Loucy (cell line): ENCODE results near the gene ANGEL1.

ENCODE experiments used
- H2AFZ ChIP-seq: fragments of 200-600 bp; sonication (generic); 2 replicates; pipeline ENCODE4 v1.6.0; 2016; ENCODE audit warnings: antibody characterized with exemption, mild to moderate bottlenecking, low read length, moderate library complexity
- H3F3A ChIP-seq: fragments of 200-600 bp; 2 replicates; pipeline ENCODE4 v1.6.0; 2016; ENCODE audit warnings: antibody characterized with exemption, low read depth, mild to moderate bottlenecking
- H3K27me3 ChIP-seq: fragments of 200-600 bp; sonication (generic); 2 replicates; pipeline ENCODE4 v1.6.1; 2014; ENCODE audit warnings: low read length, mild to moderate bottlenecking; ENCODE audit not compliant: insufficient read depth, poor library complexity, severe bottlenecking
- H3K36me3 ChIP-seq: fragments of 200-600 bp; sonication (generic); 2 replicates; pipeline ENCODE4 v1.6.1; 2016; ENCODE audit warnings: low read length; ENCODE audit not compliant: insufficient read depth
- H3K4me1 ChIP-seq: fragments of 200-600 bp; sonication (generic); 2 replicates; pipeline ENCODE4 v1.5.1; 2014; ENCODE audit warnings: low read length, mild to moderate bottlenecking; ENCODE audit not compliant: insufficient read depth, poor library complexity, severe bottlenecking
- H3K4me2 ChIP-seq: fragments of 200-600 bp; sonication (generic); 2 replicates; pipeline ENCODE4 v1.6.0; 2014; ENCODE audit warnings: antibody characterized with exemption, low read length, low read depth, mild to moderate bottlenecking; ENCODE audit not compliant: poor library complexity, severe bottlenecking
- H3K4me3 ChIP-seq: fragments of 200-600 bp; sonication (generic); 2 replicates; pipeline ENCODE4 v1.5.1; 2014; ENCODE audit warnings: low read length, mild to moderate bottlenecking, mixed read lengths; ENCODE audit not compliant: poor library complexity, severe bottlenecking
- H3K79me2 ChIP-seq: fragments of 200-600 bp; sonication (generic); 2 replicates; pipeline ENCODE4 v1.6.1; 2014; ENCODE audit warnings: low read length; ENCODE audit not compliant: insufficient read depth
- H3K9ac ChIP-seq: fragments of 200-600 bp; sonication (generic); 2 replicates; pipeline ENCODE4 v1.6.0; 2014; ENCODE audit warnings: mild to moderate bottlenecking, low read depth, low read length, moderate library complexity; ENCODE audit not compliant: poor library complexity, severe bottlenecking
- H3K9me2 ChIP-seq: fragments of 200-600 bp; sonication (generic); replicated peaks from 2 replicates; pipeline ENCODE4 v1.6.1; 2016; ENCODE audit warnings: low read depth, low read length, mixed read lengths
- H3K9me3 ChIP-seq: fragments of 200-600 bp; sonication (generic); 2 replicates; pipeline ENCODE4 v1.6.1; 2014; ENCODE audit warnings: mild to moderate bottlenecking, antibody characterized with exemption, low read length, low read depth; ENCODE audit not compliant: insufficient read depth
- H4K20me1 ChIP-seq: fragments of 200-600 bp; sonication (generic); 2 replicates; pipeline ENCODE4 v1.6.0; 2014; ENCODE audit warnings: antibody characterized with exemption, low read length, mild to moderate bottlenecking; ENCODE audit not compliant: insufficient read depth, poor library complexity, severe bottlenecking
- CTCF ChIP-seq: fragments of 200-600 bp; sonication (generic); conservative IDR thresholded peaks from 2 replicates; pipeline ENCODE4 v1.5.1; 2014; ENCODE audit warnings: mild to moderate bottlenecking, antibody characterized with exemption, low read length
- EZH2phosphoT487 ChIP-seq: fragments of 200-600 bp; IDR thresholded peaks from 2 replicates; pipeline ENCODE4 v1.6.1; 2018; ENCODE audit warnings: antibody characterized with exemption, mild to moderate bottlenecking, moderate library complexity, borderline replicate concordance

The ANGEL1 gene

GRCh38 chr14:76773956-76774820, 38.5 kb downstream of the ANGEL1 start:
- Histone ChIP-seq H3K9me3 (no peaks in the 10 kb centered on the region), H3K4me1 (peaks cover 18% of the 10 kb centered on the region), H3K9ac (no peak overlapping the region), H2AFZ (no peak overlapping the region), H3K9me2 (no peaks in the 10 kb centered on the region), H3K79me2 (no peaks in the 10 kb centered on the region), H4K20me1 (no peaks in the 10 kb centered on the region), H3F3A (no peaks in the 10 kb centered on the region), H3K27me3 (no peaks in the 10 kb centered on the region), H3K36me3 (no peaks in the 10 kb centered on the region), H3K4me3 (no peak overlapping the region), H3K4me2 (no peak overlapping the region)
- TF ChIP-seq EZH2phosphoT487 (no peak), CTCF (no peak)

GRCh38 chr14:76773188-76773885, 39.3 kb downstream of the ANGEL1 start:
- no peak overlapping the region for H2AFZ ChIP-seq
- no peak overlapping the region for H3K4me2 ChIP-seq
- no peaks in the 10 kb centered on the region for H3K9me2 ChIP-seq
- no peak overlapping the region for H3K4me3 ChIP-seq
- H3K9me3 ChIP-seq = no peaks in the 10 kb centered on the region
- H3K9ac ChIP-seq = no peak overlapping the region
- H3F3A ChIP-seq = no peaks in the 10 kb centered on the region
- H3K79me2 ChIP-seq = no peaks in the 10 kb centered on the region
- TF ChIP-seq CTCF (no peak), EZH2phosphoT487 (no peak)
- no peaks in the 10 kb centered on the region for H3K27me3 ChIP-seq
- peaks cover 26% of the 10 kb centered on the region for H3K4me1 ChIP-seq
- H4K20me1 ChIP-seq = no peaks in the 10 kb centered on the region
- no peaks in the 10 kb centered on the region for H3K36me3 ChIP-seq

- Histone ChIP-seq H3K4me3 (no peak overlapping the region), H3K9me3 (no peaks in the 10 kb centered on the region), H3K4me1 (peaks cover 33% of the 10 kb centered on the region), H3F3A (no peaks in the 10 kb centered on the region), H3K9me2 (no peaks in the 10 kb centered on the region), H3K27me3 (no peaks in the 10 kb centered on the region), H3K4me2 (no peak overlapping the region), H2AFZ (no peak overlapping the region), H3K79me2 (no peaks in the 10 kb centered on the region), H4K20me1 (no peaks in the 10 kb centered on the region), H3K36me3 (no peaks in the 10 kb centered on the region), H3K9ac (no peak overlapping the region)
- TF ChIP-seq EZH2phosphoT487 (no peak), CTCF (no peak)
Observed at GRCh38 chr14:76772300-76773187, 40.1 kb downstream of the ANGEL1 start.
